ENCODE data around the gene INO80.

Gene INO80

DNA sequence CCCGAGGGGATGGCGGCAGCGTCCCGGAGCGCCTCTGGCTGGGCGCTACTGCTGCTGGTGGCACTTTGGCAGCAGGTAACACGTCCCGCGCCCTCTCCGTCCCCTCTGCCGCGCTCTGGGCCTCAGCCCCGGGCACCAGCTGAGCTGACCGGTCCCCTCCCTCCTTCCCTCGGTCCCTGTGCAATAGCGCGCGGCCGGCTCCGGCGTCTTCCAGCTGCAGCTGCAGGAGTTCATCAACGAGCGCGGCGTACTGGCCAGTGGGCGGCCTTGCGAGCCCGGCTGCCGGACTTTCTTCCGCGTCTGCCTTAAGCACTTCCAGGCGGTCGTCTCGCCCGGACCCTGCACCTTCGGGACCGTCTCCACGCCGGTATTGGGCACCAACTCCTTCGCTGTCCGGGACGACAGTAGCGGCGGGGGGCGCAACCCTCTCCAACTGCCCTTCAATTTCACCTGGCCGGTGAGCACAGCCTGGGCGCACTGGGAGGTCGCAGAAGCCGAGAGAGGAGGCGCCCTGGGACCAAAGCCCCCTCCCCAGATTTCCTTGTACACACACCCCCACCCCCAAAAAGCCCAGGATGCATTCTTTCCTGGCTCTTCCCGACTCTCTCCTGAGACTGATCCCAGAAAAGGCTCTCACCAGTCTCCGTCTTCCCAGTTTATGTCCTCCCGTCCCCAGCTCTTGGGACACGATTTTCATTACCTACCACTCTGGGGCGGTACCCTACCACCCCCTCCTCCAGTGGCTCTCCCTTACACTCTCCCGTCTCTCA lies 186.2 kb downstream of the INO80 start:
- TF ChIP-seq, protein P1, sequence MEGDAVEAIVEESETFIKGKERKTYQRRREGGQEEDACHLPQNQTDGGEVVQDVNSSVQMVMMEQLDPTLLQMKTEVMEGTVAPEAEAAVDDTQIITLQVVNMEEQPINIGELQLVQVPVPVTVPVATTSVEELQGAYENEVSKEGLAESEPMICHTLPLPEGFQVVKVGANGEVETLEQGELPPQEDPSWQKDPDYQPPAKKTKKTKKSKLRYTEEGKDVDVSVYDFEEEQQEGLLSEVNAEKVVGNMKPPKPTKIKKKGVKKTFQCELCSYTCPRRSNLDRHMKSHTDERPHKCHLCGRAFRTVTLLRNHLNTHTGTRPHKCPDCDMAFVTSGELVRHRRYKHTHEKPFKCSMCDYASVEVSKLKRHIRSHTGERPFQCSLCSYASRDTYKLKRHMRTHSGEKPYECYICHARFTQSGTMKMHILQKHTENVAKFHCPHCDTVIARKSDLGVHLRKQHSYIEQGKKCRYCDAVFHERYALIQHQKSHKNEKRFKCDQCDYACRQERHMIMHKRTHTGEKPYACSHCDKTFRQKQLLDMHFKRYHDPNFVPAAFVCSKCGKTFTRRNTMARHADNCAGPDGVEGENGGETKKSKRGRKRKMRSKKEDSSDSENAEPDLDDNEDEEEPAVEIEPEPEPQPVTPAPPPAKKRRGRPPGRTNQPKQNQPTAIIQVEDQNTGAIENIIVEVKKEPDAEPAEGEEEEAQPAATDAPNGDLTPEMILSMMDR (IDR thresholded peaks at IDR 0.05): no peak

Measured in LNCAP (cell line).